Lower leg skin (tissue), 4 donors: Measurements from ENCODE around the gene DNAAF8. TPM values are rescaled to one million over a fixed set of nuclear protein-coding genes. Genes with fewer than 3 reads are reported as not detected.

Source experiments
- DNase-seq, 2 donors: peaks; one replicate each; pipeline ENCODE4 v3.0.0-alpha.2; 2019; ENCODE audit warnings: low spot score in 2 of 2
- H3K4me3 ChIP-seq: fragments of 200-600 bp; sonication (generic); 2 replicates; pipeline ENCODE4 v1.5.1; 2017; ENCODE audit warnings: mild to moderate bottlenecking, low read depth; ENCODE audit not compliant: poor library complexity, severe bottlenecking
- POLR2A ChIP-seq, 2 donors: fragments of 450-650 bp; IDR thresholded peaks; one replicate each; pipeline ENCODE4 v1.6.1; 2016 to 2017; ENCODE audit warnings: antibody characterized with exemption in 2 of 2, mild to moderate bottlenecking in 1 of 2, moderate library complexity in 1 of 2
- WGBS, 2 donors: methylation state at CpG; one replicate each; pipeline ENCODE4 v1.1.5; 2018; 5-methylcytosine and 5-hydroxymethylcytosine counted together
- intact Hi-C: fragments of 100-400 bp; cut with DNase I; formaldehyde crosslinking; loops from one replicate; pipeline ENCODE4 v1.15.0; 2023; ENCODE audit warnings: low total_unique reads
- total RNA-seq, 4 donors: library from RNA; depleted of rRNA; stranded (reverse); fragments of >200 nt; gene quantifications; one replicate each; pipeline ENCODE4 v1.1.0, GENCODE V29; 2016
- TF ChIP-seq, protein P1 (sequence below), 3 donors: fragments of 450-650 bp; IDR thresholded peaks; one replicate each; pipeline ENCODE4 v1.5.1; 2016; ENCODE audit warnings: antibody characterized with exemption in 3 of 3, mild to moderate bottlenecking in 3 of 3, moderate library complexity in 2 of 3

DNAAF8 gene
- total RNA-seq, 4 donors from 2014 or later = 0.16 to 1.4 TPM; not detected in 2

GRCh38 chr16:4687416-4687815, 46.9 kb upstream of the DNAAF8 start:
- no peak overlapping the region for H3K4me3 ChIP-seq
- DNase-seq = no peak
- TF ChIP-seq POLR2A (IDR thresholded peaks at IDR 0.05) = no peak
- TF ChIP-seq, protein P1, sequence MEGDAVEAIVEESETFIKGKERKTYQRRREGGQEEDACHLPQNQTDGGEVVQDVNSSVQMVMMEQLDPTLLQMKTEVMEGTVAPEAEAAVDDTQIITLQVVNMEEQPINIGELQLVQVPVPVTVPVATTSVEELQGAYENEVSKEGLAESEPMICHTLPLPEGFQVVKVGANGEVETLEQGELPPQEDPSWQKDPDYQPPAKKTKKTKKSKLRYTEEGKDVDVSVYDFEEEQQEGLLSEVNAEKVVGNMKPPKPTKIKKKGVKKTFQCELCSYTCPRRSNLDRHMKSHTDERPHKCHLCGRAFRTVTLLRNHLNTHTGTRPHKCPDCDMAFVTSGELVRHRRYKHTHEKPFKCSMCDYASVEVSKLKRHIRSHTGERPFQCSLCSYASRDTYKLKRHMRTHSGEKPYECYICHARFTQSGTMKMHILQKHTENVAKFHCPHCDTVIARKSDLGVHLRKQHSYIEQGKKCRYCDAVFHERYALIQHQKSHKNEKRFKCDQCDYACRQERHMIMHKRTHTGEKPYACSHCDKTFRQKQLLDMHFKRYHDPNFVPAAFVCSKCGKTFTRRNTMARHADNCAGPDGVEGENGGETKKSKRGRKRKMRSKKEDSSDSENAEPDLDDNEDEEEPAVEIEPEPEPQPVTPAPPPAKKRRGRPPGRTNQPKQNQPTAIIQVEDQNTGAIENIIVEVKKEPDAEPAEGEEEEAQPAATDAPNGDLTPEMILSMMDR (IDR thresholded peaks at IDR 0.05) = no peak
- intact Hi-C loops = no loop called here
- WGBS, 2 donors = 79 to 91% methylated on average over 6 to 8 of the region's 8 CpGs

DNA sequence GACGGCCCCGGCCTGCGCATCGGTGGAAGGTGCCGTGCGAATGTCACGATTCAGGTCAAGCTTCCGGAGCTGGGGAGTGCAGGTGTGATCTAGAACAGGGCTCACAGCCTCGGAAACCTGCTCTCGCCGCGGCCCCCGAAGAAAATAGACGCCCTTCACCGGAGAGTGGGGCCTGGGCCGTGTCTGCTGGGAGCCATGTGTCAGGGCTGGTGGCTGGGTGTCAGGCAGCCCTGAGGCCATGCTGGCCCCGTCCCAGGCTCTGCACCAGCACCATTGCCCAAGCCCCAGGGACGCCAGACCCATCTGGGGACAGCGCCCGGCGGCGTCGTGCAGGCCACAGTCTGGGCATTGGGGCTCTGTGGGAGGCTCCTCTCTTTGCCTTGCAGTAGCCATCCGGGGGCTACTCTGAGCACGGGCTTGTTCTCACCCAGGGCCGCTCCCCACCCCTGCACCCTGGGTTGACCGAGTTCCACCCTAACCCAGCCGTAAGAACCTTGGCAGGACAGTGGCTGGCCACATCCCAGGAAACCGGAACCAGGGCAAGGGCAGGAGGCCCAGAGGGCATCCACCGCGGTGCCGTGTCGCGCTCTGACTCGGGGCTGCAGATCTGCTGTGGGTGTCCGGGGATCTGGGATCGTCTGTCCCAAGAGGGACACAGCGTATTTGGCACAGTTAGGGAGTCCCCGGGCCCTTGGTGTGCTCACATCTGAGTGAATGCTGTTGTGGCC, 46.2 kb upstream of the DNAAF8 start:
- peak in 1 of 2 donors; percentile 83 for DNase-seq
- H3K4me3 ChIP-seq = no peak overlapping the region
- TF ChIP-seq, protein P1 (IDR thresholded peaks at IDR 0.05) = no peak
- no peak for TF ChIP-seq POLR2A (IDR thresholded peaks at IDR 0.05)
- intact Hi-C loops = no loop called here
- WGBS, 2 donors = 84 to 87% methylated on average over 30 to 35 of the region's 39 CpGs

DNA sequence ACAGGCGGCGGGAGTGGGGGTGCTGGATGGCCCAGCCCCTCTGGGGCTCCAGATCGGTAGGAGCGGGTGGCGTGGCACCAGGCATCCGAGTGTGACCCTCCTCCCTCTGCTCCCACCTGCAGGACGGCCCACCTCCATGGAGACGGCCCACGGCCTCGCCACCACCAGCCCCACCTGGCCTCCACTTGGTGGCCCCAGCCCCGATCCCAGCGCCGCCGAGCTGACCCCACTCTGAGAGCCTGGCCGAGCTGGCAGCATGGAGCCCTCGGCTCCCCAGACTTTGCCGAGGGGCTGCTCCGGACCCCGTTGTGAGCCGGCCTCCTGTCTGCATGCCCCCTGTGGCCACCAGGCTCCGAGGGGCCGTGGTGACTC, 45.7 kb upstream of the DNAAF8 start:
- intact Hi-C loops = no loop called here
- TF ChIP-seq POLR2A (IDR thresholded peaks at IDR 0.05) = no peak
- TF ChIP-seq, protein P1 (IDR thresholded peaks at IDR 0.05) = no peak
- no peak for DNase-seq
- 93 to 94% methylated on average over 8 to 22 of the region's 22 CpGs for WGBS, 2 donors
- H3K4me3 ChIP-seq = no peak overlapping the region

GRCh38 chr16:4689091-4689671, 45.2 kb upstream of the DNAAF8 start:
- intact Hi-C loops = no loop called here
- 91 to 92% methylated on average over 18 to 21 of the region's 21 CpGs for WGBS, 2 donors
- peak in 1 of 2 donors; percentile 84 for DNase-seq
- H3K4me3 ChIP-seq = no peak overlapping the region
- TF ChIP-seq POLR2A (IDR thresholded peaks at IDR 0.05) = no peak
- TF ChIP-seq, protein P1 (IDR thresholded peaks at IDR 0.05) = no peak

DNA sequence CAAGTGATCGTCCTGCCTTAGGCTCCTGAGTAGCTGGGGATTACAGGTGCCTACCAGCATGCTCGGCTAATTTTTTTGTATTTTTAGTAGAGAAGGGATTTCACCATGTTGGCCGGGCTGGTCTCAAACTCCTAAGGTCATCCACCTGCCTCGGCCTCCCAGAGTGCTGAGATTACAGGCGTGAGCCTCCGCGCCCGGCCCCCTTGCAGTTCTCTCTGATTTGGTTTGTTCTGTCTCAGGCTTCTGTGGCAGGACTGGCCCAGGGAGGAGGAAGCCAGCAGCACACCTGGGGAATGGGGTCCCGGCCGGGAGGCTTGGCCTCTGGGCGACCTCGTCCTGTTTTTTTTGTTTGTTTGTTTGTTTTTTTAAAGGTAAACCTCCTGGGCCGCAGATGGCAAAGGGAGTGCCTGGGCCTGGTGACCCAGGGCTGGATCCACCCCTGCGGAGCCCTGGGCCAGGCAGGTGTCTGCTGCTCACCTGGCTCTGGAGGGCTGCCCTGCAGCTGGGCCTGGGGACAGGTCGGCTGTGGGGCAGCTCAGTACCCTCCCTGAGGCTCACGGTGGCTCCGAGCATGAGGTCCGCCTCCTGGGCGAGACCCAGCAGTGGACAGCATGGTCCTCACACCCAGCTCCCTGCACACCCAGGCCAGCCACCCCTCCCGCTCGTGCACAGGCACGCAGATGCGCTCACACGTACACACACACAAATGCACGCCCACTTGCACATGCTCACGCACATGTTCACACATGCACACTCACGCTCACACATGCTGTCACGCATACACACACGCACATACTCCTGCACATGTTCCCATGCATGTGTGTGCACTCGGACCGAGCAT, 44.3 kb upstream of the DNAAF8 start:
- peak in 1 of 2 donors; percentile 84 for DNase-seq
- 84 to 91% methylated on average over 27 to 28 of the region's 31 CpGs for WGBS, 2 donors
- TF ChIP-seq, protein P1 (IDR thresholded peaks at IDR 0.05) = no peak
- TF ChIP-seq POLR2A (IDR thresholded peaks at IDR 0.05) = no peak
- intact Hi-C loops = no loop called here
- no peak overlapping the region for H3K4me3 ChIP-seq
